Endothelial cell of umbilical vein (primary cell): ENCODE measurements around the gene STK39.
"Not testable (repeated sequence)": the region's sequence is repeated elsewhere in the genome, so short reads cannot be mapped to it uniquely, and the experiment has no call there.

ENCODE experiments used
- EZH2 ChIP-seq: IDR thresholded peaks from 2 replicates; pipeline ENCODE4 v1.6.1; 2012; ENCODE audit warnings: borderline replicate concordance, low read depth, mild to moderate bottlenecking, moderate library complexity, low read length, inconsistent platforms; ENCODE audit not compliant: severe bottlenecking
- FOS ChIP-seq: IDR thresholded peaks from 2 replicates; pipeline ENCODE4 v1.6.1; 2011; ENCODE audit warnings: mild to moderate bottlenecking, low read length, moderate library complexity, borderline replicate concordance; ENCODE audit not compliant: insufficient read depth
- POLR2A ChIP-seq: IDR thresholded peaks from 2 replicates; pipeline ENCODE4 v1.6.1; 2012; ENCODE audit warnings: low read depth, mild to moderate bottlenecking, control low read depth, low read length
- POLR2AphosphoS5 ChIP-seq: IDR thresholded peaks from 2 replicates; pipeline ENCODE4 v1.6.1; 2012; ENCODE audit warnings: low read depth, mild to moderate bottlenecking, control low read depth, low read length, moderate library complexity; ENCODE audit not compliant: insufficient read depth
- TF ChIP-seq, protein P1 (sequence below), 2 donors: IDR thresholded peaks; 1 replicate in 1 of 2; 2 replicates in 1 of 2; pipeline ENCODE4 v1.5.1; 2011; ENCODE audit warnings: low read length in 2 of 2, mild to moderate bottlenecking in 2 of 2, moderate library complexity in 2 of 2, control low read depth in 1 of 2, inconsistent platforms in 1 of 2, low read depth in 1 of 2; ENCODE audit not compliant: insufficient read depth in 1 of 2; ENCODE audit errors: extremely low read depth in 1 of 2

- TF ChIP-seq, protein P1, sequence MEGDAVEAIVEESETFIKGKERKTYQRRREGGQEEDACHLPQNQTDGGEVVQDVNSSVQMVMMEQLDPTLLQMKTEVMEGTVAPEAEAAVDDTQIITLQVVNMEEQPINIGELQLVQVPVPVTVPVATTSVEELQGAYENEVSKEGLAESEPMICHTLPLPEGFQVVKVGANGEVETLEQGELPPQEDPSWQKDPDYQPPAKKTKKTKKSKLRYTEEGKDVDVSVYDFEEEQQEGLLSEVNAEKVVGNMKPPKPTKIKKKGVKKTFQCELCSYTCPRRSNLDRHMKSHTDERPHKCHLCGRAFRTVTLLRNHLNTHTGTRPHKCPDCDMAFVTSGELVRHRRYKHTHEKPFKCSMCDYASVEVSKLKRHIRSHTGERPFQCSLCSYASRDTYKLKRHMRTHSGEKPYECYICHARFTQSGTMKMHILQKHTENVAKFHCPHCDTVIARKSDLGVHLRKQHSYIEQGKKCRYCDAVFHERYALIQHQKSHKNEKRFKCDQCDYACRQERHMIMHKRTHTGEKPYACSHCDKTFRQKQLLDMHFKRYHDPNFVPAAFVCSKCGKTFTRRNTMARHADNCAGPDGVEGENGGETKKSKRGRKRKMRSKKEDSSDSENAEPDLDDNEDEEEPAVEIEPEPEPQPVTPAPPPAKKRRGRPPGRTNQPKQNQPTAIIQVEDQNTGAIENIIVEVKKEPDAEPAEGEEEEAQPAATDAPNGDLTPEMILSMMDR (IDR thresholded peaks at IDR 0.05; ENCODE audit: extremely low read depth in 1 of 2, insufficient read depth in 1 of 2, low read depth in 1 of 2, low read length in 2 of 2) = not testable (repeated sequence)
- TF ChIP-seq FOS, POLR2AphosphoS5, POLR2A, EZH2: not testable (repeated sequence)
Observed at GRCh38 chr2:168042127-168042824, 205.1 kb downstream of the STK39 start.
